Stimulated activated CD4-positive, alpha-beta T cell treated with anti-CD3 and anti-CD28 coated beads, Interleukin-1b, Interleukin-23, amount 100 ng/mL, for 4 hours (primary cell): ENCODE data around the gene ATP8A2.
"Not testable (repeated sequence)": the region's sequence is repeated elsewhere in the genome, so short reads cannot be mapped to it uniquely, and the experiment has no call there.

Experiments
- DNase-seq, 2 donors: peaks; one replicate each; pipeline ENCODE4 v3.0.0-alpha.2; 2020; ENCODE audit warnings: low read depth in 2 of 2

The ATP8A2 gene

GRCh38 chr13:25371875-25372283 lies at the start of gene ATP8A2:
Gene ATP8A2 (plus strand): TSS chr13:25371974. CDS start chr13:25372213, 239 bp downstream.
- no peak for DNase-seq

GRCh38 chr13:25324100-25324499 lies 47.7 kb upstream of the ATP8A2 start:
- no peak for DNase-seq

- no peak for DNase-seq
Measured at GRCh38 chr13:25329706-25330105, 42.1 kb upstream of the ATP8A2 start.

- no peak for DNase-seq
Measured at GRCh38 chr13:25330541-25330940, 41.2 kb upstream of the ATP8A2 start.

- DNase-seq: no peak
Measured at GRCh38 chr13:25335856-25336255, 35.9 kb upstream of the ATP8A2 start.

GRCh38 chr13:25345576-25345975 lies 26.2 kb upstream of the ATP8A2 start:
- DNase-seq: no peak

GRCh38 chr13:25347151-25347550 lies 24.6 kb upstream of the ATP8A2 start:
- no peak for DNase-seq

GRCh38 chr13:25351404-25351803 lies 20.4 kb upstream of the ATP8A2 start:
- DNase-seq: no peak

GRCh38 chr13:25352230-25352629 lies 19.5 kb upstream of the ATP8A2 start:
- DNase-seq: no peak

- no peak for DNase-seq
Measured at GRCh38 chr13:25352806-25353205, 19.0 kb upstream of the ATP8A2 start.

- no peak for DNase-seq
Measured at GRCh38 chr13:25353344-25353743, 18.4 kb upstream of the ATP8A2 start.

- no peak for DNase-seq
Measured at GRCh38 chr13:25354377-25354776, 17.4 kb upstream of the ATP8A2 start.

GRCh38 chr13:25360443-25360842 lies 11.3 kb upstream of the ATP8A2 start:
- DNase-seq: not testable (repeated sequence)

GRCh38 chr13:25365720-25366235 lies 6.0 kb upstream of the ATP8A2 start:
- DNase-seq: no peak

GRCh38 chr13:25371158-25371874 lies 458 bp upstream of the ATP8A2 start:
- DNase-seq: no peak

GRCh38 chr13:25372284-25373081 lies 709 bp downstream of the ATP8A2 start:
- DNase-seq: no peak

GRCh38 chr13:25375727-25376358 lies 4.1 kb downstream of the ATP8A2 start:
- DNase-seq: peak in 1 of 2 donors; percentile 22

- DNase-seq: no peak
Measured at GRCh38 chr13:25377244-25377962, 5.6 kb downstream of the ATP8A2 start.

GRCh38 chr13:25378528-25378927 lies 6.8 kb downstream of the ATP8A2 start:
- DNase-seq: no peak

GRCh38 chr13:25379011-25379410 lies 7.2 kb downstream of the ATP8A2 start:
- no peak for DNase-seq

- no peak for DNase-seq
Measured at GRCh38 chr13:25380082-25380481, 8.3 kb downstream of the ATP8A2 start.
